ENCODE measurements around the gene ZNF692.

Gene ZNF692

DNA sequence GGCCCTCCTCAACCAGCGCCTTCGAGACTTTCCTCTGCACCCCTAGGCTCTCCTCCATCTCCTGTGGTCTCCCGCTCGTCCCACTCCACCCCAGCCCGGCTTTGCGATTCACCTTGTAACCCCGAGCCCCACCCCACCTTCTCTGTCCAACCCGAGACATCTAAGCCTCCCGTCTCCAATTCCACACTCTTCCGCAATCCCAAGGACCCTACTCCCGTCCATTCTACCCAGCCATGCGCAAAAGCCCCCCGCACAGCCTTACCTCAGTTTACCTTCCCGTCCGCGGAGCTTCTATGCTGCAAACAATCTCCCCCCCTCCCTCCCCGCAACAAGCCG, 33.3 kb downstream of the ZNF692 start:
- no peak for DNase-seq (ENCODE audit: low read depth, low spot score)

DNA sequence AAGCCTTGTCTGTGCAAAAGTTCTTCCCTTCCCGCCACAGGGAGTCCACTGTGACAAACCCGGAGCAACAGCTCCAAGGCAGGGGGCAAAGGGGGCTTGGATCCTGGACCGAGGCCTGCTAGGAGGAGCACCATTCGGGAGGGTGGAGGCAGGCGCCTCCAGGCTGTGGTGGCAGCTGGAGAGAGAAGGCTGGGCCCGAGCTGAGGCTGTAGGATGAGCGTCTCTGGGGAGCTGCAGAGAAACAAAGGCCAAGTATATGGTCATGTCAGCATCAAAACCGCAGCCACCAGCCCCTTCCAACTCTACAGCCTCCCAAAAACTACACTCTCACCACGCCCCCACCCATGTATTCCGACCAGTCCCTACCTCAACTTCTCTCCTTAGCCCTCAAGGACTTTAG, 33.7 kb downstream of the ZNF692 start:
- peak; percentile 18 for DNase-seq (ENCODE audit: low read depth, low spot score)

DNA sequence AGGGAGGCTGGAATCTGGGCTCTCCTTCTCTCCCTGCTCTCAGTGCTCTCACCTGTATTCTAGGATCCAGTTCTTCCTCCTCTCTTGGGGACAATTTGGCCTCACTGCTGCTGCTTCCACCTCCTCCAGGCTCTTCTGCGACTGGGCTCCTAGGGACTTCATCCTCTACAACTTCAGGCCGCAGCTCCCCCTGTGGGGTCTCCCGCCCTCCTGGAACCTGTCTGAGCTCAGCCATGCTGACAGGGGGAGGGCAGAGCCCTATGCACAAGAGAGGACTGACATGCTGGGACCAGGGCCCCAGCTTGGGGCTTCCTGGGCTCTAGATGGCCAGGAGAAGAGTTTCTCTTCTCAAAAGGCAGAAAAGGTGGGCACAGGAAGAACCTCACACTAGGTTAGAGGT, 34.2 kb downstream of the ZNF692 start:
- DNase-seq (ENCODE audit: low read depth, low spot score): no peak

GRCh38 chr1:248824301-248824700, 34.6 kb downstream of the ZNF692 start:
- DNase-seq (ENCODE audit: low read depth, low spot score): no peak

DNA sequence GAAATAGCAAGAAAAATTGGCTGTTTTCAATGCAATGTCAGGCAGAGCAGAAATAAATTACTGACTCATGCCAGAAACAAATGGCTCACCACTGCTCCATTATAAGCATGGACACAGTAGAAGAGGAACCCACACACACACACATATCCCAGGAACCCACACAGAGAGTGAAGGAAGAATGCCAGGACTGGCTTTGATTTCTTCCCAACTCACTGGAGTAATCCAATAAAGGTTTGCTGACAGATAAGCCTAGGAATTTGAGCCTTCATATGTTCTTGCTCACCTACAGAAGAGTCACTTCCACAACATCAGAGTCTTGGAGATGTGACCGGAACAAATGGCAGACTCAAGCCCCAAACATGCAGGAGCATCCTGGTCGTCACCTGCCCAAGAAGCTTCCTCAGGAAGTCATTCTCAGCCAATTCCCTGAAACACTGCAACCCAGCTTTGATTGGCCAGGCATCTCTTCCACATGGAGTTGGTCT, 35.3 kb downstream of the ZNF692 start:
- DNase-seq (ENCODE audit: low read depth, low spot score): peak; percentile 89

- no peak for DNase-seq (ENCODE audit: low read depth, low spot score)
These were observed 36.5 kb downstream of the ZNF692 start for GRCh38 chr1:248822148-248823032.

DNA sequence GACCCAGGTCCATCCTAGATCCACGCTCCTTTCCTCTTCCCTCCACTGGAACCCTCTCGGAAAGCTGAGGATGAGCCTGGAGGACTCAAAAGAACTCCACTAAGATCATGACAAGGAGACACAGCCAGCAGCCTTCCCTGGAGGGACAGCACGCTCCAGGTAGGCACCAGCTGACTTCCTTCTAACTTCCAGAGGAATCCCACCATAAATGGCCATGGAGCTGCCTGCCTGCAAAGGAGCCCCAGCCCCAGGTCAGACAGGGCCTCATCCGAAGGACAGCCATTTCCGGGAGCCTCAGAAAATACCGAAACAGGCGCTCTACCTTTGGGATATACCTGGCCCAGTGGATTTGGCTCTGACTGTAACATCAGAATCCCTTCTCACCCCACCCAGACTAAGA, 37.2 kb downstream of the ZNF692 start:
- DNase-seq (ENCODE audit: low read depth, low spot score): no peak

GRCh38 chr1:248821101-248821500, 37.8 kb downstream of the ZNF692 start:
- peak; percentile 91 for DNase-seq (ENCODE audit: low read depth, low spot score)

DNA sequence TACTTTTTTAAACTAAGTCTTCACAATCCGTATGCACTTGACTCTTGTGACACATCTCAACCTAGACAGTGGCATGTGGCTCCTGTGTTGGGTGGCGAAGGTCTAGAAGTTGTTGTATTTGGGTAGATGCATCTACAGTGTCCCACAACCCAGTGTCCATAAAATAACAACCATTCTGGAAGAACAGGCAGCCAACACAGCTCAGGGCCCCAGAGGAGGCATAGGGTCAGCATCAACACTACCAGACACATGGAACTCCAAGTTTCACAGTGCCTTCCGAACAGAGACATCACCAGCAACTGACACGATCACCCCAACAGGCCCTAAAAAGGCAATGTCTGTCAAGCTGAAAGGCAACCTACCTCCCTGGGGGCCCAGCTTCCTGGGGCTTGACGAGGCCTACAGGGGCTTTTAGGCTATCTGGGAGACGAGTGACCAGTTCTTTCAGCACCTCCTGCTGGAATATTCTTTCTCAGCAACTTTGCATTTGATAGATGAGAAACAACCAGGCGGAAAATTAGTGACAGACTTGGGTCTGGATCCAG, 38.8 kb downstream of the ZNF692 start:
- DNase-seq (ENCODE audit: low read depth, low spot score): no peak

DNA sequence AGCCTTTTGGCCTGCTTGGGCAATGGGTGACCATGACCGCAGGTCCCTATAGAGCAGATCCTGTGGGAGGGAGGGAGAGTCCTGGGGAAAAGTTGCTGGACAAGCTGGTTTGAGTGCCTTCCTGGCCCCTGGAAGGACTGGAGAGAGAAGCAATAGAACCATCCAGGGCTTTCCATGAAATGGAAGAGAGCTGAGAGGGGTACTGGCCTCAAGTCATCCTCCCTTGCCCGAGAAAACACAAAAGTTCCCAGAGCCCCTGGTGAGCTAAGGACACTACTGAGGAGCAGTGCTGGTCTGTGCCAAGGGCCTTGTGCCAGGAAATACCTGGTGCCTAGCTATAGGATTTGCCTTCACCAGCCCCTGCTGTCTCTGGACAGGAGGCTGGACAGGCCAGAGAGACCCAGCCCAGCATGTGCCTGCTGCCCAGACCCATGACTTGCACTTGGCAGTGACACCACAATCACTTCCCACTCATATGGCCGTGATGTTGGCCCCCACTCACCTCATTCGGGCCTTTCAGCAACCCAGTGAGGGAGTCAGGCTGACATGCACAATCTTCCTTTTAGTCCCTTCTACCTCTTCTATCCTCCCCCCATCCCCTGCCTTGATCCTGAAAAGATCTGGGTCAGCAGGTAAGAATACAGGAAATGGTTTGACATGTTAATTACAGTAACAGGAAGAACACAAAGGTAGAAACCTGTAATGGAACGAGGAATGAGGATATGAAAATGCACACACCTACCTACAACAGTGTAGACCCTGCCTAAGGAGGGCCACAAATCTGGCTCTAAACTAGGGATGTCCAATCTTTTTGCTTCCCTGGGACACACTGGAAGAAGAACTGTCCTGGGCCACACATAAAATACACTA, 40.1 kb downstream of the ZNF692 start:
- no peak for DNase-seq (ENCODE audit: low read depth, low spot score)

GRCh38 chr1:248817065-248817464, 41.8 kb downstream of the ZNF692 start:
- no peak for DNase-seq (ENCODE audit: low read depth, low spot score)

DNA sequence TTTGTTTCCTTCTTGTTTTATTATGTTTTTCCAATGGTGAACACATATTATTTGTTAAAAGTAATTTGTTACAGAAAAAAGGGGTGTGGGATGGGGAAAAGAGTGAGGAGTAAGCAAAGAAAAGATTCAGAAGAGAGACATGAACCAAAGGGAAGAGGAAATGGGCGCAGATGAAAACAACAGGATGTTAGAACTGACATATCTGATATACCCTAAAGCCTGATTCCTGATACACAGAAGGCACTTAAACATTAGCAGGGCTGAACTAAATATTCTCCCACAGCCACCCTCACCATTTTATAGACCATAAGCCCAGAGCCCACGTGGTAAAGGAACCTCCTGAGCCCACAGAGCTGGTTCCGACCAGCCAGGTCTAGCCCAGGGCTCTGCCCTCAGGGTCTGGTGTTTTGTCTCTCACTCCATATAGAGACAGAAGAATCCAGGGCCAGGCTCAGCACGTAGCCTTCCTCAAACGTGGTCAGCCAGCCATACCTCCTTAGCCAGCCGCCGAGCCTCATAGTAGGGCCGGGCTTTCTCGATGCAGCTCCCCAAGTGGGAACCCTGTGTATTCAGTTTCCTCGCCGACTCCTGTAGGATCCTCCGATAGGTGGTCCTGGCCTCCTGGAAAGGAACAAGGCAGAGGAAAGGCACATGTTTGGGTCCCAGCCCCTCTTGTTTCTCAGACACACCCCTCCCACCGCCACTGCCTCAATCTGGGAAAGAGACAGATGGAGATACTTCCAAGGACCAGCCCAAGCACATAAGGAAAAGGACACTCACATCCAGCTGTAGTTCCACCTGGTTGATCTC, 42.6 kb downstream of the ZNF692 start:
- DNase-seq (ENCODE audit: low read depth, low spot score): no peak

DNA sequence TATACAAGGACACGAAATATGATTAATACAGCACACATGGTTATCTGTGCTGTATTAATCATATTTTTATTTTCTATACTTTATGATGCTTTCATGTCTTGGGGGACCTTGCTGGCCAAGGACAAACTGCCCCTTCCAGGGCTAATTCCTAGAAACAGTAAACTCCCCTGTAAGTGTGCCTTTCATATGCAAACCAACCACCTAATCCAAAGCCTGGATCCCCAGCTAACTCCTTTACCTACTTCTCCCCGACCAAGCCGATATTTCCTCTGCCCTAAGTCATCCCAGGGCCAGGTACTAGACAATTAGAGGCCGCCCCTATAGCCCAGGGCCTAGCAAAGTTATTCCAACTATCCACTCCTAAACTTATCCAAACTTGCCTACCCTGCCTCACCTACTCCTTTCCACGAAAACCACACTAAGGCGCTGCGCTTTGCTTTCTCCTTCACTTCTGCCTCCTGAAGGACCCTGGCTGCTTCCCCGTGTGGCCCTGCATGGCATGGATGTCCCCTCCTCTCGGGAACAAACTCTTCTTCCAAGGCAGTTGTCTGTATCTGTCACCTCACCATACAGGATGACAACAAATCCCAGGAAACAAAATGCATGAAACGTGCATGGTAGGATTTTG, 43.4 kb downstream of the ZNF692 start:
- no peak for DNase-seq (ENCODE audit: low read depth, low spot score)

GRCh38 chr1:248814351-248814750, 44.5 kb downstream of the ZNF692 start:
- DNase-seq (ENCODE audit: low read depth, low spot score): no peak

GRCh38 chr1:248813546-248813945, 45.3 kb downstream of the ZNF692 start:
- no peak for DNase-seq (ENCODE audit: low read depth, low spot score)

- DNase-seq (ENCODE audit: low read depth, low spot score): no peak
These were observed 46.0 kb downstream of the ZNF692 start for GRCh38 chr1:248812736-248813425.

DNA sequence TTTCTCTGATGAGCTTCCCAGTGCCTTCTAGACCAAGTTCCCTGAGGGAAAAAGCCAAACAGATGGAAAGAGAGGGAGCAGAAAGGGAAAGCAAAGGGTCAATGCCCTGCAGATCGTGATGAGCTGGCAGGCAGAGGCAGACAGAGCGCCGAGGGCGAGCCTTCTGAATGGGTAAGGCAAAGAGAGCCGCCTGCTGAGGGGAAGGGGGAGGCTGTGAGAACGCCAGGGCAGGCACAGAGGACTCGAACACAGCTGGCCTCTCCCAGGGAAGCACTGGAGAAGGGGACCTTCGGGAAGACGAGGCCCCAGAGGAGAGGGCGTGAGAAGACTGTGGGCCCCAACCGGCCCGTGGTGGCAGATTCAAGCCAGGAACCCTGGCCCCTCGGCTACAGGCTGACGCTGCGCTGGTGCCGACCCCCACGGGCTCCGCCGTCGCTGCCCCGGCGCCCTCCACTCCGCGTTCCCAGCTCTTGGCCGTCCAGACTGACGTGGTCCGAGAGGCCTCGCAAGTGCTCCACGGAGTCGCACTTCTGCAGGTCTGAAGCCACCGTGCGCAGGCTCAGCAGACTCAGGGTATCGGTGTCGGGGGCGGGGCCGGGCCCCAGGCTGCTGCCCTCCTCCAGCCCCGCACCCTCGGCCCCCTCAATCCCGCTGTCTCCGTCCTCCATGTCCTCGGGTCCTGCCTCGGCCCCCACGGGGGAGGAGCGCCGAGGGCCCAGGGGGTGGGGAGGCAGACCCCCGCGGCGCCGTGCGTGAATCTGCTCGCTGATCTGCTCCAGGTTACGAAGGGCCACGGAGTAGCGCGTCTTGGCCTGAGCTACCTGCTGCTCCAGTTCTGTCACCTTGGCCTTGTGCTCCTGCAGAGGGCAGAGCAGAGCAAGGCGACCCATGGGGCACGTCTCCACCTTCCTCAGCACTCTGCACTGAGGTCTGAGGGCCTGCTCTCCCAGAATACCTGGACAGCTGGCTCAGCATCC, 47.1 kb downstream of the ZNF692 start:
- DNase-seq (ENCODE audit: low read depth, low spot score): no peak

DNA sequence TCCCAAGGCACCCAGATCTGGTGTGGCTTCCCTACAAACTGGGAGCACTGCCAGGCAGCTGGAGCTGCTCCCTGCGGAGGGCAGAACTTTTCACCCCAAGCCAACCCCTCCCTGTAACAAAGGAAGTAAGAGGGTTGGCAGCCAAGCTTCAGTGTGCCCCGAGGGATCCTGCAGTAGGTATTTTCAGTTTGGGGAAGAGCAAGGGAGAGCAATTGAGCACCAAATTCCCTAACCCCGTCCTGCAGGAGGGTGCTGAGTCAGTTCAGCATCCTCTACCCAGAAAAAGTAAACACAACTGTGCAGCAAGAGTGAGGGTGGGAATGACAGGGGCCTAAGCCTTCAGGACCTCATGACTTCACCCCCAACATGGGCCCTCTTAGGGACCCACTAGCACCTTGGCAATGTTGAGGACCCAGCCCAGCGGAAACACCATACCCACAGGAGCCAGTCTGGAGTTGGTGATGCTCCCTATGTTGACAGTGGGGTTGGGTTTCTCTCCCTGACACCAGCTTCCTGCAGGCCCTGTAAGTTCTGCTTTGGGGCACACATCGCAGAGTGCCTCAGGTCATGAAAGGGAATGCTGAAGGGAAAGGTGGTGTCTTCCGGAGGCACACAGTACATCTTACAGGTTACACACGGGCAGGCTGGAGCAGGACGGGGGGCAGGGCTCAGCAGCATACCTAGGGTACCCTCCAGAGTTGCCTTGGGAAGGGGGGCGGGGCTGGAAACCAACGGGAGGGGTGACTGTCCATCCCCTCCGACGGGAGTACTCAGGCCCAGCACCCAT, 48.0 kb downstream of the ZNF692 start:
- DNase-seq (ENCODE audit: low read depth, low spot score): peak; percentile 38

Measured in astrocyte of the hippocampus (primary cell).